GM21360 (cell line): ENCODE data around the gene CRISPLD2.

Experiments
- ATAC-seq: cut with Tn5 transposase; IDR thresholded peaks from one replicate; pipeline ENCODE4 v1.9.1; 2021; ENCODE audit warnings: mild to moderate bottlenecking, moderate library complexity; ENCODE audit not compliant: unreplicated experiment

The CRISPLD2 gene

GRCh38 chr16:84819644-84820304 is at the start of gene CRISPLD2:
TSS of gene CRISPLD2 (plus strand) at chr16:84819985. CDS start at chr16:84838496, 18,511 bp downstream.
- ATAC-seq, result peak; percentile 68

GRCh38 chr16:84773312-84773711 is 46.5 kb upstream of the CRISPLD2 start:
- no peak for ATAC-seq

- ATAC-seq, result no peak
These were observed 45.0 kb upstream of the CRISPLD2 start for GRCh38 chr16:84774810-84775209.

- no peak for ATAC-seq
These were observed 44.4 kb upstream of the CRISPLD2 start for GRCh38 chr16:84775262-84775810.

- no peak for ATAC-seq
These were observed 42.4 kb upstream of the CRISPLD2 start for GRCh38 chr16:84777435-84777834.

GRCh38 chr16:84778720-84779119 is 41.1 kb upstream of the CRISPLD2 start:
- ATAC-seq, result no peak

- no peak for ATAC-seq
These were observed 39.7 kb upstream of the CRISPLD2 start for GRCh38 chr16:84780063-84780462.

- no peak for ATAC-seq
These were observed 39.0 kb upstream of the CRISPLD2 start for GRCh38 chr16:84780544-84781376.

- no peak for ATAC-seq
These were observed 36.9 kb upstream of the CRISPLD2 start for GRCh38 chr16:84782846-84783245.

GRCh38 chr16:84785843-84786581 is 33.8 kb upstream of the CRISPLD2 start:
- ATAC-seq, result no peak

GRCh38 chr16:84786605-84787262 is 33.1 kb upstream of the CRISPLD2 start:
- no peak for ATAC-seq

GRCh38 chr16:84787263-84787622 is 32.5 kb upstream of the CRISPLD2 start:
- no peak for ATAC-seq

- no peak for ATAC-seq
These were observed 30.8 kb upstream of the CRISPLD2 start for GRCh38 chr16:84788920-84789391.

GRCh38 chr16:84789431-84789830 is 30.4 kb upstream of the CRISPLD2 start:
- ATAC-seq, result no peak

GRCh38 chr16:84790301-84790700 is 29.5 kb upstream of the CRISPLD2 start:
- no peak for ATAC-seq

GRCh38 chr16:84791088-84791487 is 28.7 kb upstream of the CRISPLD2 start:
- no peak for ATAC-seq

GRCh38 chr16:84791501-84791900 is 28.3 kb upstream of the CRISPLD2 start:
- no peak for ATAC-seq

- ATAC-seq, result no peak
These were observed 25.6 kb upstream of the CRISPLD2 start for GRCh38 chr16:84794186-84794585.

GRCh38 chr16:84794626-84795025 is 25.2 kb upstream of the CRISPLD2 start:
- ATAC-seq, result no peak

- ATAC-seq, result no peak
These were observed 24.3 kb upstream of the CRISPLD2 start for GRCh38 chr16:84795329-84796053.
